ENCODE data around the gene STXBP3.
"Not testable (repeated sequence)": the region's sequence is repeated elsewhere in the genome, so short reads cannot be mapped to it uniquely, and the experiment has no call there.

The STXBP3 gene, protein sequence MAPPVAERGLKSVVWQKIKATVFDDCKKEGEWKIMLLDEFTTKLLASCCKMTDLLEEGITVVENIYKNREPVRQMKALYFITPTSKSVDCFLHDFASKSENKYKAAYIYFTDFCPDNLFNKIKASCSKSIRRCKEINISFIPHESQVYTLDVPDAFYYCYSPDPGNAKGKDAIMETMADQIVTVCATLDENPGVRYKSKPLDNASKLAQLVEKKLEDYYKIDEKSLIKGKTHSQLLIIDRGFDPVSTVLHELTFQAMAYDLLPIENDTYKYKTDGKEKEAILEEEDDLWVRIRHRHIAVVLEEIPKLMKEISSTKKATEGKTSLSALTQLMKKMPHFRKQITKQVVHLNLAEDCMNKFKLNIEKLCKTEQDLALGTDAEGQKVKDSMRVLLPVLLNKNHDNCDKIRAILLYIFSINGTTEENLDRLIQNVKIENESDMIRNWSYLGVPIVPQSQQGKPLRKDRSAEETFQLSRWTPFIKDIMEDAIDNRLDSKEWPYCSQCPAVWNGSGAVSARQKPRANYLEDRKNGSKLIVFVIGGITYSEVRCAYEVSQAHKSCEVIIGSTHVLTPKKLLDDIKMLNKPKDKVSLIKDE

GRCh38 chr1:108746382-108747170 is at the start of gene STXBP3:
Gene STXBP3 (plus strand): TSS chr1:108746674. CDS start chr1:108746738, 64 bp downstream.
- DNase-seq (ENCODE audit: low read depth in 2 of 2), result peak; percentile 100

DNA sequence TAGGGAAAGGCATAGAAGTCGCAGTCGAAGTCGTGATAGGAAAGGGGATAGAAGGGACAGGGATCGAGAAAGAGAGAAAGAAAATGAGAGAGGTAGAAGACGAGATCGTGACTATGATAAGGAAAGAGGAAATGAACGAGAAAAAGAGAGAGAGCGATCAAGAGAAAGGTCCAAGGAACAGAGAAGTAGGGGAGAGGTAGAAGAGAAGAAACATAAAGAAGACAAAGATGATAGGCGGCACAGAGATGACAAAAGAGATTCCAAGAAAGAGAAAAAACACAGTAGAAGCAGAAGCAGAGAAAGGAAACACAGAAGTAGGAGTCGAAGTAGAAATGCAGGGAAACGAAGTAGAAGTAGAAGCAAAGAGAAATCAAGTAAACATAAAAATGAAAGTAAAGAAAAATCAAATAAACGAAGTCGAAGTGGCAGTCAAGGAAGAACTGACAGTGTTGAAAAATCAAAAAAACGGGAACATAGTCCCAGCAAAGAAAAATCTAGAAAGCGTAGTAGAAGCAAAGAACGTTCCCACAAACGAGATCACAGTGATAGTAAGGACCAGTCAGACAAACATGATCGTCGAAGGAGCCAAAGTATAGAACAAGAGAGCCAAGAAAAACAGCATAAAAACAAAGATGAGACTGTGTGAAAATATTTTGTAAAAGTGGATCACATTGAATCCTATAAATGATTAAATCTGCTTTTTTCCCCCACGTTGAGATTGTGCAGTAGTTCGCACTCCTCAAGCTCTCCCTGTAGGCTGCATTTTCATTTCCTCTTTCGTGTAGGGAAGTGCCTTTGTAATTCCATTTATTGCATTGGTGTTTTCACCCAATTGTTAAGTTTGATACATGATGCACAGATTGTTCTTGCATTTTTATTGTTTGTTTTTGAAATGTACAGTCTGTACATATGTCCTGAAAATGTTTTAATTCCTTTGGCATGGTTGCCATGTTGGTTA is 46.8 kb upstream of the STXBP3 start:
- DNase-seq (ENCODE audit: low read depth in 2 of 2), result no peak

DNA sequence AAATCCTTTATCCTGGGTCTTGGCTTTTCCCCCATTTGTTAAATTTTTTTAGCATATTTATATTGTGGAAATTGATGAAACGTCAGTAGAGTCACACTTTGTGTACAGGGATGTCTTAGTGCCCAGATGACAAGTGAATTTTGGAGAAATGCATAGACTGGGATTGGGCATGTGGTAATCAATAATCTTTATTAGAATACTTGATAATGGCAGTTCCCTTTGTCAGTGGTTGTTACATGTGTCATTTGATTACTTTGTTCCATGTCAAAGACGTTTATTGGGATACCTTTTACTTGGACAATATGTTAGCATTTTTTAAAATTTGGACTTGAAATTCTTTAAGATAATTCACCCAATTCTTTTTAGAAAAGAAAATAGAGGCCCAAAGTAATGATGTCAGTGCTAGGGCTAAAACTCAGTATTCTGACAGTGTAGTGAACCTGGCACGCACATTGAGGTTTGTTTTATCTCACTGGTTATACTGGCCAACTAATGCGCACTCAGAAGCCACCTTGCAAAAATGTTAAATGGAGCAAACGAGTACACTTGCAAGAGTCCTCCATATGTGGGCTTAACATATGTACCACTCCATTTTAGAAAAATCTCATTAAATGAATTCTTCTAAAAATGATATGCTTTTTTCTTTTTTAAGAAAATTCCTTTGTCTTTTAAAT is 45.2 kb upstream of the STXBP3 start:
- no peak for DNase-seq (ENCODE audit: low read depth in 2 of 2)

DNA sequence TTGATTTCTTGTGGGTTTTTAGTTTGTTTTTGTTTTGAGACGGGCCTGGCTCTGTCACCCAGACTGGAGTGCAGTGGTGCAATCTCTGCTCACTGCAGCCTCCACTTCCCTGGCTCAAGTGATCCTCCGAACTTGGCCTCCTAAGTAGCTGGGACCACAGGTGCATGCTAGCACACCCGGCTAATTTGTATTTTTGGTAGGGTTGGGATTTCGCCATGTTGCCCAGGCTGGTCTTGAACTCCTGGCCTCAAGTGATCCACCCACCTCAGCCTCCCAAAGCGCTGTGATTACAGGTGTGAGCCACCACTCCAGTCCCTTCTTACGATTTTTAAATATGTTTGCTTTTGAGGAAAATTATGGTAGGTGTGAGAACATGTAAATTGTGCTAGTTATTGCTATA is 44.4 kb upstream of the STXBP3 start:
- DNase-seq (ENCODE audit: low read depth in 2 of 2), result not testable (repeated sequence)

GRCh38 chr1:108703939-108704338 is 42.5 kb upstream of the STXBP3 start:
- no peak for DNase-seq (ENCODE audit: low read depth in 2 of 2)

DNA sequence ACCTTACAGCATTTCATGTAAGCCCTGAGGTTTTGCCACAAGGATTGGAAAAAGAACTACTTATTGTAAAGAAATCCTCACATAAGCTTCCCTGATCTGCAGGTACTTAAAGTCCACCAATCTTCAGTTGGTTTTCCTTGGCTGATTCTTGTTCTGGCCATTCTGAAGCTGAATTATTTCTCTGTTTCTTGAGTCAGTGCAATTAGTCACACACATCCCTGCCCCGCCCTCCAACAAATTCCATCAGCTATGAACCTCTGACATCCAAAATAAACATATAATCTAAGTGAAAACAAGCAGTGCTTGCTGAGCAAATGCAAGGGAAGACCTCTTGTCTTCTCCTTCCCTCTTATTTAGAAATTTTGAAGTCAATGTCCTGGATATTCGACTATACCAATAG is 42.0 kb upstream of the STXBP3 start:
- DNase-seq (ENCODE audit: low read depth in 2 of 2), result no peak

GRCh38 chr1:108706643-108707042 is 39.8 kb upstream of the STXBP3 start:
- no peak for DNase-seq (ENCODE audit: low read depth in 2 of 2)

GRCh38 chr1:108708691-108709660 is 37.5 kb upstream of the STXBP3 start:
- peak; percentile 25 to 36 for DNase-seq (ENCODE audit: low read depth in 2 of 2)

DNA sequence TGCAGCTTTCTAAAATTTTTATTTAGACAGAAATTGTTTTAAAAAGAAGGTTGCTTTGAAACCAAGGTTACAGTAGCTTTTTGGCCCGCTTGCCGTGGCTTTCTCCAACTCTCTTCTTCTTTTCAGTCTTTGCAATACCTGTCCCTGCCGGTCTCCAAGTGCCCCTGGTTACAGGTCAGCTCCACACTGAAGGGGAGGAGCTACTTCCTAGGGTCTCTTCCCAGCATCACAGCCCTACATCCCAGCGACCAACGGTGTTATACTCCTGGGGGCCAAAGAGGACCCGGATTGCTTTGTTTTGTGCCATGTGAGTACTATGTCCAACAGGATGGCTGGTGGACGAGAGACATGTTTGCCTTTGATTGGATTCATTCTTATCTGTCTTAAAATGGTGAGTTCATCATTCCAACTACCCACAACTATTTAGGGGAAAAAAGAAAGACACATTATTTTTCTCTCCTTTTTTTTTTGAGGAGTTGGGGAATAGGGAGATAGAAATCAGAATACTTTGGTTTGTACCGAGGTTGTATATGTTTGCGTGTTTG is 33.8 kb upstream of the STXBP3 start, which contains the start of gene FNDC7:
FNDC7 (plus strand) TSS at position 303 of the 545 bp plus-strand sequence; CDS start at position 329, 26 bp downstream.
- no peak for DNase-seq (ENCODE audit: low read depth in 2 of 2)

GRCh38 chr1:108715932-108716331 is 30.5 kb upstream of the STXBP3 start:
- DNase-seq (ENCODE audit: low read depth in 2 of 2), result no peak

- DNase-seq (ENCODE audit: low read depth in 2 of 2), result no peak
Observed at GRCh38 chr1:108716437-108717230, 29.8 kb upstream of the STXBP3 start.

- DNase-seq (ENCODE audit: low read depth in 2 of 2), result no peak
Observed at GRCh38 chr1:108717774-108718316, 28.6 kb upstream of the STXBP3 start.

GRCh38 chr1:108718927-108719655 is 27.4 kb upstream of the STXBP3 start:
- no peak for DNase-seq (ENCODE audit: low read depth in 2 of 2)

DNA sequence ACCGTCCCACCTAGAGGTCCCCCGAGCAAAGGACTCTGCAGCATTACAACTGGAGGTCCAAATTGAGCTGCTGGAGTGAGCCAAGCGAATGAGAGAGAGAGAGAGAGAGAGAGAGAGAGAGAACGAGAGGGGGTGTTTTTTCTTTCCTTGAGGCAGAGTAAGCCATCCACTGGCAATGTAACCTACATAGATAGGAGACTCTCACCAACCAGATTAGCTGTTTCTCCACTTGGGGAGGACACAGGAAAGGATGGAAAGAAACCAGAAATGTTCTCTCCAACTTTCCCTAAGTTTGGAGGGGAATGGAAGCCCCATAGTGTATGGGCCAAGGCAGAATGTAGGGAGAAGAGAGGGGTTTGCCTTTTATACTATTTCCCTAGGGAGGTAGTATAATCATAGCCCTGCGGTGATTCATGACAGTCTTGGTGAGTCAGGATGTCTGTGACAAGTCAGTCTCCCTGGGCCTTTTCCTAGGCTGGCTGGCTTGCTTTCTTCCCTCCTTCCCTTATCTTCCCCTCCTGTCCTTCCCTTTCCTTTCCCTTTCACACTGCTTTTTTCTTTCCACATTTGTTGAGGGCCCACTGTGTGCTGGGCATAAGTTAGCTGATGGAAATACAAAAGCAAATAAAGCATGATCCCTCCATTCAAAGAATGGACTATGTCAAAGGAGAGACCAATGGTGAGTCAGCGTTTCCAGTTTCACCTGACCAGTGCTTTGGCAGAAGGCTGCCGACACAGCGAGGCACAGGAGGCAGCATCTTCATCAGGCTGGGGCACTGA is 26.6 kb upstream of the STXBP3 start:
- DNase-seq (ENCODE audit: low read depth in 2 of 2), result no peak

DNA sequence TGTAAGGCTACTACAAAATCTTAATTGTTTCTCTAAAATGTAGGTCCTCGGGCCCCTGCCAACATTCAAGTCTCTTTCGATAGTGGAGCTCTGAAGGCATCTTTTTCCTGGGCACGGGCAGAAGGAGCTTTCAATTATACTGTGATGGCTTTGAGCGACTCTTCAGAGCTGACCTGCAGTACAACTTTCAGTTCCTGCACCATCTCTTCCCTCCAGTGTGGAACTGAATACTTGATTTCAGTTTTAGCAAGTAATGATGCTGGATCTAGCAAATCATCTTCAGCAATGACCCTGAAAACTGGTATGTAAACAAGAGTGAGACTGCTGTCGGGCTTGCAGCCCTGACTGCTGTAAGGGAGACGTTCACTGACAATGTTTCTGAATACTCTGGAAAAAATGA is 24.2 kb upstream of the STXBP3 start:
- DNase-seq (ENCODE audit: low read depth in 2 of 2), result no peak

GRCh38 chr1:108725906-108726305 is 20.6 kb upstream of the STXBP3 start:
- DNase-seq (ENCODE audit: low read depth in 2 of 2), result no peak
